Esophagus muscularis mucosa (tissue), 4 donors: ENCODE measurements around the gene ENTPD6.

Experiments
- CTCF ChIP-seq, 3 experiments: fragments of 200-600 bp in 2 of 3; fragments of 450-650 bp in 1 of 3; sonication (generic) in 2 of 3; IDR thresholded peaks; one replicate each; pipeline ENCODE4 v1.5.1; 2017 to 2019; ENCODE audit warnings: antibody characterized with exemption in 3 of 3, mild to moderate bottlenecking in 2 of 3, moderate library complexity in 1 of 3
- EP300 ChIP-seq: sonication (generic); formaldehyde crosslinking; IDR thresholded peaks from one replicate; pipeline ENCODE4 v1.6.1; 2017; ENCODE audit warnings: antibody characterized with exemption
- POLR2A ChIP-seq: fragments of 450-650 bp; IDR thresholded peaks from one replicate; pipeline ENCODE4 v1.6.1; 2017; ENCODE audit warnings: antibody characterized with exemption, moderate library complexity, mild to moderate bottlenecking, low read depth
- POLR2AphosphoS5 ChIP-seq, 2 donors: sonication (generic); formaldehyde crosslinking; IDR thresholded peaks; one replicate each; pipeline ENCODE4 v1.6.1; 2017; ENCODE audit warnings: antibody characterized with exemption in 2 of 2

GRCh38 chr20:25269057-25269832, 73.7 kb downstream of the ENTPD6 start:
- TF ChIP-seq POLR2AphosphoS5 (IDR thresholded peaks at IDR 0.05) (no peak), CTCF (IDR thresholded peaks at IDR 0.05) (no peak), POLR2A (no peak), EP300 (no peak)
